NCI-H226 (cell line): Measurements from ENCODE around the gene ZMAT3.
"Not testable (repeated sequence)": the region's sequence is repeated elsewhere in the genome, so short reads cannot be mapped to it uniquely, and the experiment has no call there.

Experiments used
- DNase-seq: peaks from one replicate; pipeline ENCODE4 v3.0.0-alpha.2; 2015

Gene ZMAT3

GRCh38 chr3:179071323-179072099 lies at the start of gene ZMAT3:
ZMAT3 (minus strand) TSS chr3:179071809; CDS start chr3:179067752, 4,057 bp downstream.
- DNase-seq, result peak; percentile 62

GRCh38 chr3:179116816-179117215 lies 45.2 kb upstream of the ZMAT3 start:
- DNase-seq, result no peak

- DNase-seq, result not testable (repeated sequence)
These were observed 43.8 kb upstream of the ZMAT3 start for GRCh38 chr3:179115444-179115843.

- no peak for DNase-seq
These were observed 42.3 kb upstream of the ZMAT3 start for GRCh38 chr3:179113903-179114302.

- peak; percentile 74 for DNase-seq
These were observed 36.5 kb upstream of the ZMAT3 start for GRCh38 chr3:179108086-179108485.

- no peak for DNase-seq
These were observed 36.0 kb upstream of the ZMAT3 start for GRCh38 chr3:179107617-179108016.

- DNase-seq, result no peak
These were observed 34.3 kb upstream of the ZMAT3 start for GRCh38 chr3:179105881-179106280.

- no peak for DNase-seq
These were observed 29.0 kb upstream of the ZMAT3 start for GRCh38 chr3:179100652-179101051.

GRCh38 chr3:179098388-179099077 lies 26.9 kb upstream of the ZMAT3 start:
- DNase-seq, result no peak

- DNase-seq, result no peak
These were observed 22.2 kb upstream of the ZMAT3 start for GRCh38 chr3:179093807-179094206.

GRCh38 chr3:179091113-179091512 lies 19.5 kb upstream of the ZMAT3 start:
- no peak for DNase-seq

GRCh38 chr3:179088306-179088705 lies 16.7 kb upstream of the ZMAT3 start:
- no peak for DNase-seq

GRCh38 chr3:179083977-179084376 lies 12.4 kb upstream of the ZMAT3 start:
- DNase-seq, result no peak

- DNase-seq, result no peak
These were observed 10.8 kb upstream of the ZMAT3 start for GRCh38 chr3:179082416-179082815.

GRCh38 chr3:179081885-179082284 lies 10.3 kb upstream of the ZMAT3 start:
- no peak for DNase-seq

- no peak for DNase-seq
These were observed 7.9 kb upstream of the ZMAT3 start for GRCh38 chr3:179079537-179079936.

- no peak for DNase-seq
These were observed 4.8 kb upstream of the ZMAT3 start for GRCh38 chr3:179076243-179077027.

GRCh38 chr3:179074656-179075055 lies 3.0 kb upstream of the ZMAT3 start:
- no peak for DNase-seq

- no peak for DNase-seq
These were observed 2.2 kb upstream of the ZMAT3 start for GRCh38 chr3:179073816-179074215.

GRCh38 chr3:179072100-179072438 lies 460 bp upstream of the ZMAT3 start:
- peak; percentile 2 for DNase-seq

GRCh38 chr3:179071027-179071322 lies 634 bp downstream of the ZMAT3 start:
- peak; percentile 10 for DNase-seq

- no peak for DNase-seq
These were observed 1.7 kb downstream of the ZMAT3 start for GRCh38 chr3:179069762-179070390.

- DNase-seq, result no peak
These were observed 2.7 kb downstream of the ZMAT3 start for GRCh38 chr3:179068779-179069530.
